Neural cell (in vitro differentiated cells): Measurements from ENCODE around the gene ZP2. TPM values are rescaled to one million over a fixed set of nuclear protein-coding genes. Genes with fewer than 3 reads are reported as not detected.

Experiments used
- H2AFZ ChIP-seq: fragments of 200-600, 300-800 bp; sonication (generic), shearing (Covaris generic); 2 replicates; pipeline ENCODE4 v1.6.0; 2014; ENCODE audit warnings: low read depth, mild to moderate bottlenecking, antibody characterized with exemption, low read length, moderate library complexity
- H3F3A ChIP-seq: fragments of 200-600 bp; shearing (Covaris generic); 2 replicates; pipeline ENCODE4 v1.6.1; 2016; ENCODE audit warnings: mild to moderate bottlenecking, moderate library complexity, mixed read lengths, antibody characterized with exemption, low read length; ENCODE audit not compliant: insufficient read depth, poor library complexity, severe bottlenecking
- H3K27ac ChIP-seq: fragments of 200-600, 300-800 bp; sonication (generic), shearing (Covaris generic); 2 replicates; pipeline ENCODE4 v1.5.1; 2014; ENCODE audit warnings: mild to moderate bottlenecking, low read length, moderate library complexity
- H3K27me3 ChIP-seq: fragments of 300-800, 200-600 bp; sonication (generic), shearing (Covaris generic); 2 replicates; pipeline ENCODE4 v1.6.0; 2014; ENCODE audit warnings: mild to moderate bottlenecking, low read depth, low read length, moderate library complexity; ENCODE audit not compliant: insufficient read depth
- H3K36me3 ChIP-seq: fragments of 300-800, 200-600 bp; sonication (generic), shearing (Covaris generic); 2 replicates; pipeline ENCODE4 v1.5.1; 2014; ENCODE audit warnings: mild to moderate bottlenecking, antibody characterized with exemption, low read length, moderate library complexity; ENCODE audit not compliant: insufficient read depth
- H3K4me2 ChIP-seq: fragments of 300-800, 200-600 bp; sonication (generic), shearing (Covaris generic); 2 replicates; pipeline ENCODE4 v1.6.0; 2014; ENCODE audit warnings: mild to moderate bottlenecking, low read length
- H3K4me3 ChIP-seq: fragments of 300-800, 200-600 bp; sonication (generic), shearing (Covaris generic); 2 replicates; pipeline ENCODE4 v1.5.1; 2014; ENCODE audit warnings: mild to moderate bottlenecking, low read length, moderate library complexity
- H3K79me2 ChIP-seq: fragments of 200-600 bp; shearing (Covaris generic); replicated peaks from 2 replicates; pipeline ENCODE4 v1.6.0; 2014; ENCODE audit warnings: mild to moderate bottlenecking, low read length, moderate library complexity; ENCODE audit not compliant: insufficient read depth
- H3K9ac ChIP-seq: fragments of 300-800, 200-600 bp; sonication (generic), shearing (Covaris generic); 2 replicates; pipeline ENCODE4 v1.6.1; 2016; ENCODE audit warnings: mild to moderate bottlenecking, low read length, mixed read lengths
- H3K9me2 ChIP-seq: fragments of 200-600 bp; shearing (Covaris generic); 2 replicates; pipeline ENCODE4 v1.6.1; 2016; ENCODE audit warnings: mild to moderate bottlenecking, low read length, mixed read lengths; ENCODE audit not compliant: insufficient read depth
- H3K9me3 ChIP-seq: fragments of 200-600, 300-800 bp; sonication (generic), shearing (Covaris generic); 2 replicates; pipeline ENCODE4 v1.6.1; 2016; ENCODE audit warnings: mild to moderate bottlenecking, mixed run types, low read length, moderate library complexity, mixed read lengths
- H4K20me1 ChIP-seq: fragments of 200-600 bp; shearing (Covaris generic); 2 replicates; pipeline ENCODE4 v1.6.1; 2016; ENCODE audit warnings: mild to moderate bottlenecking, mixed run types; ENCODE audit not compliant: insufficient read depth
- CTCF ChIP-seq: fragments of 450-650 bp; IDR thresholded peaks from 2 replicates; pipeline ENCODE4 v1.5.1; 2014; ENCODE audit warnings: antibody characterized with exemption, mild to moderate bottlenecking, moderate library complexity; ENCODE audit not compliant: poor library complexity, severe bottlenecking
- EP300 ChIP-seq: fragments of 450-650 bp; conservative IDR thresholded peaks from 2 replicates; pipeline ENCODE4 v1.6.1; 2014; ENCODE audit warnings: antibody characterized with exemption, mild to moderate bottlenecking, moderate library complexity; ENCODE audit not compliant: poor library complexity, severe bottlenecking
- EZH2 ChIP-seq: fragments of 200-600, 300-800 bp; shearing (Covaris generic), sonication (generic); IDR thresholded peaks from 2 replicates; pipeline ENCODE4 v1.6.1; 2014; ENCODE audit warnings: antibody characterized with exemption, low read length, borderline replicate concordance, mild to moderate bottlenecking; ENCODE audit not compliant: insufficient read depth, poor library complexity, severe bottlenecking
- MXI1 ChIP-seq: fragments of 450-650 bp; conservative IDR thresholded peaks from 2 replicates; pipeline ENCODE4 v1.6.1; 2014; ENCODE audit warnings: antibody characterized with exemption, mild to moderate bottlenecking; ENCODE audit not compliant: poor library complexity, severe bottlenecking
- POLR2AphosphoS5 ChIP-seq: IDR thresholded peaks from 2 replicates; pipeline ENCODE4 v1.6.1; 2012
- RAD21 ChIP-seq: fragments of 450-650 bp; conservative IDR thresholded peaks from 2 replicates; pipeline ENCODE4 v1.6.1; 2014; ENCODE audit warnings: antibody characterized with exemption, mild to moderate bottlenecking, moderate library complexity
- SMC3 ChIP-seq: fragments of 450-650 bp; conservative IDR thresholded peaks from 2 replicates; pipeline ENCODE4 v1.6.1; 2014; ENCODE audit warnings: antibody characterized with exemption, mild to moderate bottlenecking, moderate library complexity; ENCODE audit not compliant: poor library complexity
- TAF1 ChIP-seq: IDR thresholded peaks from 2 replicates; pipeline ENCODE4 v1.6.1; 2012; ENCODE audit warnings: low read depth
- polyA plus RNA-seq: library from polyadenylated mRNA; depleted of rRNA; stranded (reverse); fragments of >200 nt; gene quantifications from 2 replicates; pipeline ENCODE4 v1.2.3, GENCODE V29; 2014
- TF ChIP-seq, protein P1 (sequence below): IDR thresholded peaks from 2 replicates; pipeline ENCODE4 v1.6.1; 2012; ENCODE audit warnings: borderline replicate concordance

ZP2 gene
- polyA plus RNA-seq, 1 donor from 2014 or later, result not detected

GRCh38 chr16:21190599-21190998 is 20.8 kb downstream of the ZP2 start:
- Histone ChIP-seq H2AFZ (no peak overlapping the region), H3K9ac (no peak overlapping the region), H3K79me2 (no peaks in the 10 kb centered on the region), H3K36me3 (no peaks in the 10 kb centered on the region), H3K9me3 (no peaks in the 10 kb centered on the region), H3K9me2 (no peaks in the 10 kb centered on the region), H3K27me3 (no peaks in the 10 kb centered on the region), H3K27ac (no peak overlapping the region), H3K4me2 (no peak overlapping the region), H3K4me3 (no peak overlapping the region), H4K20me1 (no peaks in the 10 kb centered on the region), H3F3A (no peaks in the 10 kb centered on the region)
- TF ChIP-seq RAD21 (no peak), SMC3 (no peak), MXI1 (no peak), EP300 (no peak), POLR2AphosphoS5 (no peak), EZH2 (no peak), CTCF (no peak), TAF1 (no peak)
- TF ChIP-seq, protein P1, sequence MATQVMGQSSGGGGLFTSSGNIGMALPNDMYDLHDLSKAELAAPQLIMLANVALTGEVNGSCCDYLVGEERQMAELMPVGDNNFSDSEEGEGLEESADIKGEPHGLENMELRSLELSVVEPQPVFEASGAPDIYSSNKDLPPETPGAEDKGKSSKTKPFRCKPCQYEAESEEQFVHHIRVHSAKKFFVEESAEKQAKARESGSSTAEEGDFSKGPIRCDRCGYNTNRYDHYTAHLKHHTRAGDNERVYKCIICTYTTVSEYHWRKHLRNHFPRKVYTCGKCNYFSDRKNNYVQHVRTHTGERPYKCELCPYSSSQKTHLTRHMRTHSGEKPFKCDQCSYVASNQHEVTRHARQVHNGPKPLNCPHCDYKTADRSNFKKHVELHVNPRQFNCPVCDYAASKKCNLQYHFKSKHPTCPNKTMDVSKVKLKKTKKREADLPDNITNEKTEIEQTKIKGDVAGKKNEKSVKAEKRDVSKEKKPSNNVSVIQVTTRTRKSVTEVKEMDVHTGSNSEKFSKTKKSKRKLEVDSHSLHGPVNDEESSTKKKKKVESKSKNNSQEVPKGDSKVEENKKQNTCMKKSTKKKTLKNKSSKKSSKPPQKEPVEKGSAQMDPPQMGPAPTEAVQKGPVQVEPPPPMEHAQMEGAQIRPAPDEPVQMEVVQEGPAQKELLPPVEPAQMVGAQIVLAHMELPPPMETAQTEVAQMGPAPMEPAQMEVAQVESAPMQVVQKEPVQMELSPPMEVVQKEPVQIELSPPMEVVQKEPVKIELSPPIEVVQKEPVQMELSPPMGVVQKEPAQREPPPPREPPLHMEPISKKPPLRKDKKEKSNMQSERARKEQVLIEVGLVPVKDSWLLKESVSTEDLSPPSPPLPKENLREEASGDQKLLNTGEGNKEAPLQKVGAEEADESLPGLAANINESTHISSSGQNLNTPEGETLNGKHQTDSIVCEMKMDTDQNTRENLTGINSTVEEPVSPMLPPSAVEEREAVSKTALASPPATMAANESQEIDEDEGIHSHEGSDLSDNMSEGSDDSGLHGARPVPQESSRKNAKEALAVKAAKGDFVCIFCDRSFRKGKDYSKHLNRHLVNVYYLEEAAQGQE, result no peak

- Histone ChIP-seq H3K9me3 (no peaks in the 10 kb centered on the region), H2AFZ (no peak overlapping the region), H3K27ac (no peak overlapping the region), H4K20me1 (no peaks in the 10 kb centered on the region), H3K9me2 (no peaks in the 10 kb centered on the region), H3F3A (no peaks in the 10 kb centered on the region), H3K4me3 (no peak overlapping the region), H3K4me2 (no peak overlapping the region), H3K9ac (no peak overlapping the region), H3K79me2 (no peaks in the 10 kb centered on the region), H3K36me3 (no peaks in the 10 kb centered on the region), H3K27me3 (no peaks in the 10 kb centered on the region)
- TF ChIP-seq POLR2AphosphoS5 (no peak), SMC3 (no peak), RAD21 (no peak), EP300 (no peak)
Observed at GRCh38 chr16:21190013-21190412, 21.4 kb downstream of the ZP2 start.

DNA sequence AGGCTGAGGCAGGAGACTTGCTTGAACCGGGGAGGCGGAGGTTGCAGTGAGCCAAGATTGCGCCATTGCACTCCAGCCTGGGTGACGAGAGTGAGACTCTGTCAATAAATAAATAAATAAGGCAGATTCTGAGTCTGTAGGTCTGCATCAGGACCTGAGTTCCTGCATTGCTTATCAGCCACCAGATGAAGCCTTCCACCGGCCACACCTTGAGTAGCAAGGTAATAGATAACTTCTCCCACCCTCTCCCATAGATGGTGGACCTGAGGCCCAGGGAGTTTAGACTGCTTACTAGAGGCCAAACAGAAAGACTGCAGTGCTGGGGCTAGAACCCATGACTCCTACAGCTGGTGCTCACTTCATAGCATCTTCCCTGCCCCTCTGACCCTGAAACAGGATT is 22.1 kb downstream of the ZP2 start:
- H4K20me1 ChIP-seq, result no peaks in the 10 kb centered on the region
- no peak overlapping the region for H3K4me3 ChIP-seq
- no peak overlapping the region for H3K27ac ChIP-seq
- no peak for TF ChIP-seq EZH2
- TF ChIP-seq MXI1, result no peak
- TF ChIP-seq SMC3, result no peak
- TF ChIP-seq POLR2AphosphoS5, result no peak
- TF ChIP-seq, protein P1, result no peak
- no peak for TF ChIP-seq EP300
- no peak for TF ChIP-seq RAD21
- no peak for TF ChIP-seq TAF1
- no peak for TF ChIP-seq CTCF
- no peaks in the 10 kb centered on the region for H3K9me3 ChIP-seq
- no peak overlapping the region for H3K9ac ChIP-seq
- H3K4me2 ChIP-seq, result no peak overlapping the region
- H3K79me2 ChIP-seq, result no peaks in the 10 kb centered on the region
- no peak overlapping the region for H2AFZ ChIP-seq
- no peaks in the 10 kb centered on the region for H3K27me3 ChIP-seq
- H3F3A ChIP-seq, result no peaks in the 10 kb centered on the region
- no peaks in the 10 kb centered on the region for H3K36me3 ChIP-seq
- no peaks in the 10 kb centered on the region for H3K9me2 ChIP-seq
